AG04449 (cell line): ENCODE results near the gene C4orf17.
"Not testable (repeated sequence)": the region's sequence is repeated elsewhere in the genome, so short reads cannot be mapped to it uniquely, and the experiment has no call there.

Source experiments
- CTCF ChIA-PET: fragments of 350-600 bp; formaldehyde crosslinking; extraction: SDS; loops from one replicate; lab custom pipeline; 2021; ENCODE audit warnings: antibody characterized with exemption; lab: Yijun Ruan, JAX
- POLR2A ChIA-PET: fragments of 400-600, 350-600 bp; formaldehyde crosslinking; extraction: SDS; loops from one replicate; lab custom pipeline; 2020; ENCODE audit warnings: antibody characterized with exemption, inconsistent platforms; lab: Yijun Ruan, JAX
- DNase-seq: peaks from one replicate; pipeline ENCODE4 v3.0.0-alpha.2; 2010; ENCODE audit warnings: low read depth, low spot score
- H3K4me3 ChIP-seq: 2 replicates; pipeline ENCODE4 v1.5.1; 2011; ENCODE audit warnings: low read depth, mild to moderate bottlenecking, control low read depth, low read length
- TF ChIP-seq, protein P1 (sequence below): IDR thresholded peaks from one replicate; pipeline ENCODE4 v1.5.1; 2011; ENCODE audit warnings: mild to moderate bottlenecking, moderate library complexity, low read length, control low read depth, inconsistent platforms; ENCODE audit not compliant: insufficient read depth; ENCODE audit errors: missing control alignments

C4orf17 gene

DNA sequence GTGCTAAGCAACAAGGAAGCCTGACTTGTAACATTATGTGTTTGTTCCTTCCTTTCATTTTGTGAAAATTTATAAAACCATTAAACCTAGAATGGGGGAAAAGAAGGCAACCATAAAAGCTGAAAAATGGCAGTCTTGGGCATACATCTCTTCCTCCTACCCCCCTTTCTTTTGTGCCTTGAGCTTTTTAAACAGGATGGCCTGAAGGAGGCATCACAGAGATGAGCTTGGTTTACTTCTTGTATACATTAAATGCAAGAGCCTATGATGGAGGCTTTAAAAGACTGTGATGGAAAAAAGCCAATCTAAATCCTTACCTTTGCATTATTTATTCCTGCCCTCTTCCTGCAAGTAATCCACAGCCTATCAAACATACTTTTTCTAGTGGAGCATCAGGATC, 39.5 kb upstream of the C4orf17 start:
- H3K4me3 ChIP-seq: no peak overlapping the region
- POLR2A ChIA-PET: no interaction called here
- TF ChIP-seq, protein P1, sequence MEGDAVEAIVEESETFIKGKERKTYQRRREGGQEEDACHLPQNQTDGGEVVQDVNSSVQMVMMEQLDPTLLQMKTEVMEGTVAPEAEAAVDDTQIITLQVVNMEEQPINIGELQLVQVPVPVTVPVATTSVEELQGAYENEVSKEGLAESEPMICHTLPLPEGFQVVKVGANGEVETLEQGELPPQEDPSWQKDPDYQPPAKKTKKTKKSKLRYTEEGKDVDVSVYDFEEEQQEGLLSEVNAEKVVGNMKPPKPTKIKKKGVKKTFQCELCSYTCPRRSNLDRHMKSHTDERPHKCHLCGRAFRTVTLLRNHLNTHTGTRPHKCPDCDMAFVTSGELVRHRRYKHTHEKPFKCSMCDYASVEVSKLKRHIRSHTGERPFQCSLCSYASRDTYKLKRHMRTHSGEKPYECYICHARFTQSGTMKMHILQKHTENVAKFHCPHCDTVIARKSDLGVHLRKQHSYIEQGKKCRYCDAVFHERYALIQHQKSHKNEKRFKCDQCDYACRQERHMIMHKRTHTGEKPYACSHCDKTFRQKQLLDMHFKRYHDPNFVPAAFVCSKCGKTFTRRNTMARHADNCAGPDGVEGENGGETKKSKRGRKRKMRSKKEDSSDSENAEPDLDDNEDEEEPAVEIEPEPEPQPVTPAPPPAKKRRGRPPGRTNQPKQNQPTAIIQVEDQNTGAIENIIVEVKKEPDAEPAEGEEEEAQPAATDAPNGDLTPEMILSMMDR: no peak
- CTCF ChIA-PET: interaction anchor here (1.4 kb wide), 1 partner anchor 8 kb away, joined by 4 read pairs; no protein-coding TSS in a partner anchor
- no peak for DNase-seq

GRCh38 chr4:99471896-99472295, 38.9 kb upstream of the C4orf17 start:
- POLR2A ChIA-PET: no interaction called here
- H3K4me3 ChIP-seq: no peak overlapping the region
- TF ChIP-seq, protein P1: no peak
- CTCF ChIA-PET: interaction anchor here (1.4 to 3.9 kb wide), 2 partner anchors 8 to 9 kb away, joined by 4 to 28 read pairs; no protein-coding TSS in a partner anchor
- no peak for DNase-seq

- DNase-seq: no peak
- CTCF ChIA-PET: interaction anchor here (3.9 kb wide), 1 partner anchor 9 kb away, joined by 28 read pairs; no protein-coding TSS in a partner anchor
Measured at GRCh38 chr4:99473131-99473530, 37.7 kb upstream of the C4orf17 start.

DNA sequence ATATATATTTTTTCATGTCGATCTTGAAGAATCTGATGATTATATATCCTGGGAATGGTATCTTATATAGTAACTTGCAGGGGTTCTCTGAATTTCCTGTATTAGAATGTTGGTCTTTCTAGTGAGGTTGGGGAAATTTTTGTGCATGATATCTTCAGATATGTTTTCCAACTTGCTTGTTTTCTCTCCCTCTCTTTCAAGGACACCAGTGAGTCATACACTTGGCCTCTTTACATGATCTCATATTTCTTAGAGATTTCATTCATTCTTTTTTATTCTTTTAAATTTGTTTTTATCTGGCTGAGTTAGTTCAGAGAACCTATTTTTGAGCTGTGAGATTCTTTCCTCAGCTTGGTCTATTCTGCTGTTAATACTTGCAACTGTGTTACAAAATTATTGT, 27.2 kb upstream of the C4orf17 start:
- TF ChIP-seq, protein P1: no peak
- ChIA-PET CTCF (no interaction called here), POLR2A (no interaction called here)
- H3K4me3 ChIP-seq: no peak overlapping the region
- no peak for DNase-seq

More at GRCh38 chr4:99473131-99473530, 37.7 kb upstream of the C4orf17 start:
- POLR2A ChIA-PET: no interaction called here
- H3K4me3 ChIP-seq: no peak overlapping the region
- TF ChIP-seq, protein P1: no peak

DNA sequence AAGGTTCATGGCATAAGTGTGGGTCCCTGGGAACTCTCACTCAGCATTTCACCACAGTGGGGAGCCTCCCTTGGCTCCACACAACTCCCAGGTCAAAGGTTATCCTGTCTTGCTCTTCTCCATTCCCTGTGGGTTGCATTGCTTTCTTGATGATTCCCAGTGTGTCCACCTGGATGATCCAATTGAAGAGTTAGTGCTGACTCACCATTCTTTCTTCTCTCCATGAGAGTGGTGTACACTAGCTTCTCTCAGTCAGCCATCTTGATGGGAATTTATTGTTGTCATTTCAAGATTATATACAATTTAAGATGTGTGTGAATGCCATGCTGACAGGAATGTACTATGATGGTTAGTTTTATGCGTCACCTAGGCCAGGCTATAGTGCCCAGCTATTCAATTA, 25.6 kb upstream of the C4orf17 start:
- ChIA-PET CTCF (no interaction called here), POLR2A (no interaction called here)
- no peak overlapping the region for H3K4me3 ChIP-seq
- DNase-seq: no peak
- TF ChIP-seq, protein P1: no peak

DNA sequence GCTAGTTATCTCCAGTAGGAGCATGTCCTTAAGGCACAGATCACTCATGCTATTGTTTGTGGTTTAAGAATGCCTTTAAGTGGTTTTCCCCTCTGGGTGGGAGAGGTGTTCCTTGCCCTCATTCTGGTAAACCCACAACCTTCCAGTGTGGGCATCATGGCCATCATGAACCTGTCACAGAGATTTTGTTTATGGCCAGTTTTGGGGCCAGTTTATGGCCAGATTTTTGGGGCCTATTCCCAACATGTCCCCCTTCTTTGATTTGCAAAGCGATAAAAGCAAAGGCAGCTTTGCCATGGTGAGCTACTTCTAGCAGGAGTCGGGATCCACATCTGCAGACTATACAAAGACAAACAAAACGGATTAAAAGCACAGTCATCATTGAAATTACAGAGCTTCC, 24.2 kb upstream of the C4orf17 start:
- POLR2A ChIA-PET, CTCF ChIA-PET: not testable (repeated sequence)

DNA sequence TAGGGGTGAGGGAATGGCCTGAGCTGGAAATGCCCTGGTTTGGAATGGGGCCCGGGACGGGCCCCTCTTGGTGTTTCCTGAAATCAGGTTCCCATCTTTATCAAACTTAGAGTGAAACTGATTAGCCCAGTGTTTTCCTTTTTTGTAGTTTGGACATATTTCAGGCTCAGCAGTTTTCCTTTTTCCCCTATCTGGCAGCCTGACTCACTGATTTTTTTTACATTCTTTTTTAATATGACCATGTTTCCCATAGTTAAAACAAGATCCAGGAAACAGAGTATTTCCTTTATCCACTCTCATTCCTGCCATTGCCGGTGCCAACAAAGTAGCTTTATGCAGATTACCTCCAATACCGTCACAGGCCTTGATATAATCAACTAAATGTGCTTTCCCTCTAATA, 20.5 kb upstream of the C4orf17 start:
- no peak for DNase-seq
- CTCF ChIA-PET: interaction anchor here (1.4 kb wide), 1 partner anchor 9 kb away, joined by 4 read pairs; no protein-coding TSS in a partner anchor
- POLR2A ChIA-PET: no interaction called here
- TF ChIP-seq, protein P1: no peak
- H3K4me3 ChIP-seq: no peak overlapping the region

More for the DNA sequence above, 24.2 kb upstream of the C4orf17 start:
- H3K4me3 ChIP-seq, DNase-seq: not testable (repeated sequence)
